Left ventricle myocardium superior (tissue), 1 donor: Measurements from ENCODE around the gene KIAA1328. TPM values are rescaled to one million over a fixed set of nuclear protein-coding genes. Genes with fewer than 3 reads are reported as not detected.
A peak's percentile ranks its signal among the peaks of the same experiment; 100 is the strongest.

Experiments used
- ATAC-seq: fragments of 200-7000 bp; cut with Tn5 transposase; one replicate; pipeline ENCODE4 v1.9.1; 2020; ENCODE audit warnings: mild to moderate bottlenecking, moderate library complexity
- DNase-seq: peaks from one replicate; pipeline ENCODE4 v3.0.0-alpha.2; 2020
- intact Hi-C: fragments of 100-400 bp; cut with micrococcal nuclease; formaldehyde crosslinking; loops from one replicate; pipeline ENCODE4 v1.11.0; 2022
- total RNA-seq: library from RNA; stranded (reverse); fragmentation: NEBNext Ultra II Directional; extraction: Animal tissue kit (Norgen Biotek cat#: 25700); gene quantifications from one replicate; pipeline ENCODE4 v1.2.1, GENCODE V29; 2021
- donor health status: DM: no; HTN: yes; CAD: no; lungs with severe emphysema.

The KIAA1328 gene
- total RNA-seq, 1 donor from 2014 or later: 3.4 TPM

GRCh38 chr18:36917907-36918306 lies 89.0 kb downstream of the KIAA1328 start:
- ATAC-seq (no peak), DNase-seq (no peak)
- intact Hi-C loops: no loop called here

DNA sequence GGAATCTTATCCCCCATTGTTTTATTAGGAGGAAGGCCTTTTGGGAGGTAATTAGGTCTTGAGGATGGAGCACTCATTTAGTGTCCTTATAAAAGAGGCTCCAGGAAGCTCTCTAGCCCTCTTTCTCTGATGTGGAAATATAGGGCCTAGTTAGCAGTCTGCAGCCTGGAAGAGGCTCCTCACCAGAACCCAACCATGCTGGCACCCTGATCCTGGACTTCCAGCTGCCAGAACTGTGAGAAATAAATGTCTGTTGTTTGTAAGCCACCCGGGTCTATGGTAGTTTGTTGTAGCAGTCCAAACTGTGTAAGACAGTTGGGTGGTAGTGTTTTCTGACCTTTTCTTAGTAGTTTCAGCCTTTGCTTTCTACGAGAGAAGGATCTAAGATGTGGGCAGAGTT lies 100.7 kb downstream of the KIAA1328 start:
- DNase-seq (no peak), ATAC-seq (no peak)
- intact Hi-C loops: no loop called here

DNA sequence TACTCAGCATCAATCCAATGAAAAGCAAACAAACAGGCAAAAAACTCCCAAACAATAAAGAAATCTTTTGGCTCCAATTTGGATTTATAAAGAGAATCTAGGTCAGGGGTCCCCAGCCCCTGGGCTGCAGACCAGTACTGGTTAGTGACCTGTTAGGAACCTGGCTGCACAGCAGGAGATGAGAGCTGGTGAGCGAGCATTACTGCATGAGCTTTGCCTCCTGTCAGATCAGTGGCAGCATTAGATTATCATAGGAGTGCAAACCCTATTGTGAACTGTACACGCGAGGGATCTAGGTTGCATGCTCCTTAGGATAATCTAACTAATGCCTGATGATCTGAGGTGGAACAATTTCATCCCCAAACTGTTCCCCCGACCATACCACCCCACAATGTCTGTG lies 102.2 kb downstream of the KIAA1328 start:
- ATAC-seq (no peak), DNase-seq (no peak)
- intact Hi-C loops: no loop called here

DNA sequence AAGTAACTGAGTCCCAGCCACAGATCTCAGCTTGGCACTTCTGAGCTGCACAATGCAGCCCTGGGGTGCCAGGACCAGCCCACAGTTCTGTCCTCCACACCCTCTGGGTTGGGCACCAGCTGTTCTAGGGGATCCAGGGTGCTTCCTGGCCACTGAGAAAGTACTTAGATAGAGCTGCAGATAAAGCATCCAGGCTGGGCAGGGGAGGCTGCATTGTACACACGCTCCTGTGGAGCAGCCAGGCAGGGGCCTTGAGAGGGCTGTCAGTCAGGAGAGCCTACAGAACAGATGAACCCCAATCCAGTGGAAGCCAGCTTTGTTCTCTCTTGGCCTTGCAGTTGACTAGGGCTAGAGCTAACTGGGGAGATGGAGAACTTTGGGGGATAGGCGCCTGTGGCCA lies 104.6 kb downstream of the KIAA1328 start:
- DNase-seq (no peak), ATAC-seq (no peak)
- intact Hi-C loops: no loop called here

GRCh38 chr18:36934884-36935283 lies 106.0 kb downstream of the KIAA1328 start:
- ATAC-seq: peak; percentile 86
- intact Hi-C loops: no loop called here
- DNase-seq: no peak

DNA sequence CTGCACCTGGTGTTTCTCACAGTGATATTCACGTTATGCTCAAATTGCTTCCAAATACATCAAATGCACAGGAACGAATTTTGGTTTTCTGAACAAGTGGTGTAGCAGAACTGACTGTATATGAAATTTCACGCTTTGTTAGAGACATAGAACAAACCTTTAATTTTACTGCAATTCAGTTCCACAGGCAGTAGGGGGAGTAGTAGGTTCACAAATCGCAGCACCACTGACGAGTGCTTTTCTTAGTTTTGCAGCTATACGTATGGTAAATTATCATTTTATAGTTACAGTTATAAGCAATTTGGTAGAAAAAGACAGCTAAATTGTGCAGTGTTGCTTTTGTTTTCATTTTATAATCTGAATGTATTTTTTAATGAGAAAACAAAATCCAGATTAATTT lies 113.3 kb downstream of the KIAA1328 start:
- ATAC-seq (no peak), DNase-seq (no peak)
- intact Hi-C loops: no loop called here

DNA sequence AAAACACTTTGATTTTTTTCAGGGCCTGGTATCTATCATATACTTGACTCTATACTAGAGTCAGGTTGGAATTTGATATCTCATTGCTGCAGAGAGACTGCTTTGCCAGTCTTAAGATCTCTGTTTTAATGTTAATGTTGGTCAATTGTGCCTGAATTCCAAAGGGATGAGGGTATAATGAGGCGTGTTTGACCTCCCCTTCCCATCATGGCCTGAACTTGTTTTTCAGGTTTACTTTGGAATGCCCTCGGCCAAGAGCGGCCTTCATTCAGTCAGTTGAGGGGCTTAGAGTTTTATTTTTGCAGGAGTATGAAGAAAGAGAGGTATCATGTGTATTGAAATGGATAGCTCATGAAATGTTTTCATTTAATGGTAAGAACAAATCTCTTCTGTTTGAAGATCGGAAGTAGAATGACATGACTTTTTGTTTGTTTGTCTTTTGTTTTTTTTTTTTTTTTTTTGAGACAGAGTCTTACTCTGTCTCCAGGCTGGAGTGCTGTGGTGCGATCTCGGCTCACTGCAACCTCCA lies 119.0 kb downstream of the KIAA1328 start:
- DNase-seq: no peak
- intact Hi-C loops: no loop called here
- ATAC-seq: no peak

DNA sequence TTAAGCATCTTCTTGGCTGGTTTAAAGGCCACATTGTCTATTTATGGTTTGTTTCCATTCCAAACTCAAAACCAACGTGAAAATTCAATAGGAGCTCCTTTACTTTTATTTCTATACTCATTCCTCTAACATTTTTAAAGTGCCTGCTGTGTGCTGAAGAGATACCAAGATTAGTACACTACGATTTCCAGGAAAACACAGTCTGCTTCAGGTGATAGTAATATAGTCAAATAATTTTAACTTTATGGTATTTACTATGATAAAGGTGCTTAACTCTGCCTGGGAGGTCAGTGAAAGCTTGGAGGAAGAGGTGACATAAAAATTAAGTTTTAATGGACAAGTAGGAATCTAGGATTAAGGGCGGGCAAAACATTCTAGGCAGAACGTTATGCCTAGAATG lies 121.4 kb downstream of the KIAA1328 start:
- DNase-seq: no peak
- no peak for ATAC-seq
- intact Hi-C loops: no loop called here

GRCh38 chr18:36950960-36951359 lies 122.0 kb downstream of the KIAA1328 start:
- ATAC-seq (no peak), DNase-seq (no peak)
- intact Hi-C loops: no loop called here

DNA sequence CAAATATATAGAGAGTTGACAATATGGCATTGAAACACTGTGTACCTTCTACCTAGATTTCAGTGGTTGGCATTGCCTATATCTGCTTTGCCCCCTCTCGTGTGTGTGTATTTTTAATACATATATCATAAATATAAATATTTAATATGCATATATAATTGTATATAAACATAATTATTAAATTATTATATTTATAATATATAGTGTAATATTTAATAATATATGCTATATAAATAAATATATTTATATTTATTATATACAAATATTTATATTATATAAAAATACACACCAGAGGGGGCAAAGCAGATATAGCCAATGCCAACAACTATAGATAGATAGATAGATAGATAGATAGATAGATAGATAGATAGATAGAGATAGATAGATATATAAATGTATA lies 124.1 kb downstream of the KIAA1328 start:
- ATAC-seq (no peak), DNase-seq (no peak)
- intact Hi-C loops: no loop called here

- DNase-seq: no peak
- intact Hi-C loops: no loop called here
- ATAC-seq: no peak
These were observed 131.1 kb downstream of the KIAA1328 start for GRCh38 chr18:36960038-36960437.

GRCh38 chr18:36963464-36963863 lies 134.5 kb downstream of the KIAA1328 start:
- DNase-seq: no peak
- ATAC-seq: no peak
- intact Hi-C loops: no loop called here

- ATAC-seq: no peak
- intact Hi-C loops: no loop called here
- DNase-seq: no peak
These were observed 145.8 kb downstream of the KIAA1328 start for GRCh38 chr18:36974686-36975085.

DNA sequence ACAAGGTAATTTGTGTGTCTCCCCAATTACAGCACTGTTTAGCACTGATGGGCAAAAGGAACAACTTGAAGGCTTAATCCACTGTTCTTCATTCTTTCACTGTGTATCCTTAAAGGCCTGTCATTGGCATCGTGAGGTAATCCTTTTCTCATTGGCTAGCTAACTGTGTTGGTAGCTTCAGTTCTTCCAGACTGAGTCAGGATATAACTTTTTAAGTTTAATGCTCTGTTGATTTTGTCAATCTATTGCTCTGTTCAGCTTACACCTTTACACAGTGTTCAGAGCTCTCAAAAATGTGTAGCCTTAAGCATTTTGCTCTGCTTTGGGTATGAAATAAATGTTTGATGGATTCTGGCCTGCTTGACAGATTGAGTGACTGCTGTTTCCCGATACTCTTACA lies 148.2 kb downstream of the KIAA1328 start:
- DNase-seq (no peak), ATAC-seq (no peak)
- intact Hi-C loops: no loop called here

- no peak for ATAC-seq
- DNase-seq: no peak
- intact Hi-C loops: no loop called here
These were observed 164.1 kb downstream of the KIAA1328 start for GRCh38 chr18:36993068-36993467.

DNA sequence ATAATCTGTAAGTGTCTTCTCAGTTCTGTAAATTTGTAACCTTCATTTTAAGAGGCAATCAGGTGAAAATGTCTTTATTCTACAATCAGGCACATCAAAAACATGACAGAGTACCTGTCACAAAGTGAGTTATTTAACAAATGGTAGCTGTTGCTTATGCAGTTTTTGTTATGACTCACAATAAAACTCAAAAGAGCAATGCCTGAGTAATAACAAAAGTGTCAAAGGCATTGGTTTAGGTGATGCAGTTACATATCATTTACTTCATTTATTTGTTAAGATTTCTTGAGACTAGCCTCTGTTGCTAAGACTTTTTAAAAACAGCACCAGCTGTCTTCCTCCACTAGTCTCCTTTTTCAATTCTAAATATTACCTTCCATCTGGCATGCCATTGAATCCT lies 177.8 kb downstream of the KIAA1328 start:
- DNase-seq: no peak
- intact Hi-C loops: no loop called here
- no peak for ATAC-seq

GRCh38 chr18:37012452-37012851 lies 183.5 kb downstream of the KIAA1328 start:
- ATAC-seq (no peak), DNase-seq (no peak)
- intact Hi-C loops: no loop called here

DNA sequence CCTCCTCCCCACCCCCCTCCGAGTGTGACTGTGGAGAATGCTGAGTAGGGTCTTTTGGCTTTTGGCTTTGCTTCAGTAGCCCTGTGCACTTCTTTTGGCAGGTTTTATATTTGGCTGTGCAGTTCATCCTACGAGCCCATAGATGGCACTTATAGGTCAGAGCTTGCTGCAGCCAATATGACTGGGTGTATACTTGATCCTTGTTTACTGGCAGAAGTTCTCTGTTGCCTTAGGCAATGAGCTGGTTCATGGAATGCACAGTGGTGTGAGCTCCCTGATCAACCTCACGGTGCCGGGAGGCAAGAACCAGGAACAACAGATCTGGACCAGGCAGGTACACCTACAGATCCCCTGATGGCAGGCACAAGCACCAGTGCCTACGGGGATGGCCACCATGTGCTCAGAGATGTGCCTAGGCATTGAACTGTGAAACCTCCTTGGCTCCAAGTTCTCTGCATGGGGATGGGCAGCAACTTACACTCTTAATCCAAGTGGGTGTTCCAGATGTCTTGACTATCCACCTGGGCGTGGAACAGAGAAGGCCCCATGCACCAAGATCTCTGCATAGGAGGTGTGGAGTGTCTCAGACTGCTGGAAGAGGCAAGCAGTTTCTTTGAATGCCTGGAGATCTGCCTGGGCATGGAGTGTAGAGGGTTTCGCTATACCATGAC lies 190.4 kb downstream of the KIAA1328 start:
- ATAC-seq (no peak), DNase-seq (no peak)
- intact Hi-C loops: no loop called here

DNA sequence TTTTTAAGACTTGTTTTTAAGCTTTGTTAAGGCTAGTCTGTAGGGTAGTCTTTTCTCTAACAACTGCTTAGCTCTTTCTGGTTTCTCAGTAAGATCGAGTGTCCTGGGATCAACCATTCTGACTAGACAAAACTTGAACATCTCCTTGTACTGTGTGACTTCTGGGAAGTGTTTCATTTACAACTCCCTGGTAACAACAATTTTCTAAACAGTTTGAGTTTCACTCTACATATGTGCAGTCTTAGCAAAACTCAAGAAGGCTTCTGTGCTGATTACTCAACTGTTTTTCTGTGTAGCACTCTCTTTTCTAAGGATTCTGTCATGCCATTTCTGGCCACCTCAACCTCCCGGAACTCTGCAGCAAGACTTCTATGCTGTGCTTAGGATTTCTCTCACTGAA lies 204.5 kb downstream of the KIAA1328 start:
- intact Hi-C loops: no loop called here
- DNase-seq: no peak
- ATAC-seq: no peak

DNA sequence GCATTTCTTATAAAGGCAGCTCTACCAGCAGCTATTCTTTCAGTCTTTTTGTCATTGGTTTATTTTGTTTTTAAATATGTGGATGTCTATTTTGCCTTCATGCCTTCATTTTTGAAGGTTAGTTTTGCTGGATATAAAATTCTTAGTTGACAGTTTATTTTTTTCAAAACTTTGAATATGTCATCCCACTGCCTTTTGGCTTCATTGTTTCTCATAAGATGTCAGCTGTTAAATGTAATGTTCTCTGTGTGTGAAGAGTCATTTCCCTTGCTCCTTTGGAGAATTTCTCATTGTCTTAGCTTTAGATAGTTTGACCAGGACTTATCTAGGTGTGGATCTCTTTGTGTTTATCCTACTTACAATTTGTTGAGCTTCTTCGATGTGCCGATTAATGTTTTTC lies 213.5 kb downstream of the KIAA1328 start:
- DNase-seq (no peak), ATAC-seq (no peak)
- intact Hi-C loops: no loop called here

- no peak for DNase-seq
- intact Hi-C loops: no loop called here
- ATAC-seq: no peak
These were observed 226.3 kb downstream of the KIAA1328 start for GRCh38 chr18:37055137-37055802.
